HepG2 (cell line): Measurements from ENCODE around the gene SCYGR6. TPM values are rescaled to one million over a fixed set of nuclear protein-coding genes. Genes with fewer than 3 reads are reported as not detected.

Experiments used
- CEBPG ChIP-seq: IDR thresholded peaks from 2 replicates; pipeline ENCODE4 v1.6.1; 2016
- CHCHD3 ChIP-seq: sonication (generic); formaldehyde crosslinking; IDR thresholded peaks from 2 replicates; pipeline ENCODE4 v1.8.0; 2022; ENCODE audit warnings: mild to moderate bottlenecking, missing genetic modification reagents, moderate library complexity
- HNRNPLL ChIP-seq: fragments of 200-400 bp; formaldehyde crosslinking; IDR thresholded peaks from 2 replicates; pipeline ENCODE4 v1.6.1; 2017; ENCODE audit warnings: mild to moderate bottlenecking, low read depth, low read length; ENCODE audit not compliant: poor library complexity, severe bottlenecking
- IKZF1 ChIP-seq: fragments of 450-650 bp; IDR thresholded peaks from 2 replicates; pipeline ENCODE4 v1.7.1; 2016
- JUN ChIP-seq: sonication (generic); formaldehyde crosslinking; IDR thresholded peaks from 2 replicates; pipeline ENCODE4 v1.4.0; 2020; ENCODE audit warnings: mild to moderate bottlenecking, missing genetic modification reagents
- KLF16 ChIP-seq, 2 experiments: sonication (generic) in 1 of 2; formaldehyde crosslinking in 1 of 2; IDR thresholded peaks; 2 replicates each; pipeline versions ENCODE4 v1.6.1 to v1.8.0; 2016 to 2023; ENCODE audit warnings: missing genetic modification reagents in 2 of 2, missing compliant biosample characterization in 1 of 2
- MLLT10 ChIP-seq: sonication (generic); formaldehyde crosslinking; IDR thresholded peaks from 2 replicates; pipeline ENCODE4 v1.4.0; 2020; ENCODE audit warnings: missing genetic modification reagents
- NBN ChIP-seq: fragments of 450-650 bp; conservative IDR thresholded peaks from 2 replicates; pipeline ENCODE4 v1.6.1; 2017
- PCBP1 ChIP-seq: fragments of 200-400 bp; formaldehyde crosslinking; IDR thresholded peaks from 2 replicates; pipeline ENCODE4 v1.6.1; 2017; ENCODE audit warnings: mild to moderate bottlenecking, low read depth, low read length, borderline replicate concordance
- PLRG1 ChIP-seq: fragments of 450-650 bp; conservative IDR thresholded peaks from 2 replicates; pipeline ENCODE4 v1.6.1; 2016
- SETDB1 ChIP-seq: sonication (generic); formaldehyde crosslinking; IDR thresholded peaks from 2 replicates; pipeline ENCODE4 v1.5.1; 2020; ENCODE audit warnings: missing genetic modification reagents, mild to moderate bottlenecking, borderline replicate concordance
- TP53 ChIP-seq: sonication (generic); formaldehyde crosslinking; conservative IDR thresholded peaks from 2 replicates; pipeline ENCODE4 v1.4.0; 2020; ENCODE audit warnings: missing genetic modification reagents
- ZNF263 ChIP-seq: sonication (generic); formaldehyde crosslinking; IDR thresholded peaks from 2 replicates; pipeline ENCODE4 v1.4.0; 2020; ENCODE audit warnings: missing genetic modification reagents
- ZNF552 ChIP-seq: sonication (generic); formaldehyde crosslinking; IDR thresholded peaks from 2 replicates; pipeline ENCODE4 v1.9.0; 2022; ENCODE audit warnings: missing genetic modification reagents, mild to moderate bottlenecking, borderline replicate concordance
- ZNF577 ChIP-seq: sonication (generic); formaldehyde crosslinking; IDR thresholded peaks from 2 replicates; pipeline ENCODE4 v1.4.0; 2020; ENCODE audit warnings: mild to moderate bottlenecking, low read depth, missing genetic modification reagents, borderline replicate concordance
- ZNF670 ChIP-seq: sonication (generic); formaldehyde crosslinking; IDR thresholded peaks from 2 replicates; pipeline ENCODE4 v1.8.0; 2022; ENCODE audit warnings: mild to moderate bottlenecking, missing genetic modification reagents, borderline replicate concordance
- ZNF746 ChIP-seq: sonication (generic); formaldehyde crosslinking; IDR thresholded peaks from 2 replicates; pipeline ENCODE4 v1.8.0; 2022; ENCODE audit warnings: mild to moderate bottlenecking, missing genetic modification reagents
- ZNF749 ChIP-seq: sonication (generic); formaldehyde crosslinking; IDR thresholded peaks from 2 replicates; pipeline ENCODE4 v1.8.0; 2022; ENCODE audit warnings: mild to moderate bottlenecking, missing genetic modification reagents, moderate library complexity, borderline replicate concordance
- ZNF83 ChIP-seq: sonication (generic); formaldehyde crosslinking; IDR thresholded peaks from 2 replicates; pipeline ENCODE4 v1.4.0; 2020; ENCODE audit warnings: missing genetic modification reagents, mild to moderate bottlenecking, borderline replicate concordance
- polyA plus RNA-seq, 8 experiments: library from polyadenylated mRNA; depleted of rRNA in 3 of 8; stranded (reverse) in 7 of 8; unstranded in 1 of 8; fragments of >200 nt; fragmentation: Illumina TruSeq in 4 of 8; extraction: Trizol in 4 of 8; gene quantifications; 2 replicates each; pipeline versions ENCODE4 v1.2.1 to v1.2.3, GENCODE V29; 2011 to 2016; ENCODE audit warnings: low read depth in 4 of 8, missing spikeins in 1 of 8, mixed read lengths in 1 of 8; ENCODE audit not compliant: insufficient read depth in 1 of 8
- total RNA-seq, 5 experiments: library from RNA; depleted of rRNA; stranded (reverse); fragments of >200 nt; fragmentation: Illumina TruSeq; extraction: Trizol; gene quantifications; 2 replicates each; pipeline ENCODE4 v1.2.3, GENCODE V29; 2016; ENCODE audit warnings: low read depth in 1 of 5
- TF ChIP-seq, protein P1 (sequence below): sonication (generic); formaldehyde crosslinking; IDR thresholded peaks from 2 replicates; pipeline ENCODE4 v1.8.0; 2022; ENCODE audit warnings: mild to moderate bottlenecking, missing genetic modification reagents, moderate library complexity
- TF ChIP-seq, protein P2 (sequence below): sonication (generic); formaldehyde crosslinking; IDR thresholded peaks from 2 replicates; pipeline ENCODE4 v1.4.0; 2020; ENCODE audit warnings: mild to moderate bottlenecking, missing genetic modification reagents
- TF ChIP-seq, protein P3 (sequence below): sonication (generic); formaldehyde crosslinking; conservative IDR thresholded peaks from 2 replicates; pipeline ENCODE4 v1.4.0; 2020; ENCODE audit warnings: missing genetic modification reagents
- TF ChIP-seq, protein P4 (sequence below): sonication (generic); formaldehyde crosslinking; IDR thresholded peaks from 2 replicates; pipeline ENCODE4 v1.4.0; 2020; ENCODE audit warnings: mild to moderate bottlenecking, missing genetic modification reagents, borderline replicate concordance

The SCYGR6 gene
- total and polyA plus RNA-seq, 2 of the 13 experiments (the other 11 are each of a cell fraction or from before 2014, with no cell fraction given), result not detected

DNA sequence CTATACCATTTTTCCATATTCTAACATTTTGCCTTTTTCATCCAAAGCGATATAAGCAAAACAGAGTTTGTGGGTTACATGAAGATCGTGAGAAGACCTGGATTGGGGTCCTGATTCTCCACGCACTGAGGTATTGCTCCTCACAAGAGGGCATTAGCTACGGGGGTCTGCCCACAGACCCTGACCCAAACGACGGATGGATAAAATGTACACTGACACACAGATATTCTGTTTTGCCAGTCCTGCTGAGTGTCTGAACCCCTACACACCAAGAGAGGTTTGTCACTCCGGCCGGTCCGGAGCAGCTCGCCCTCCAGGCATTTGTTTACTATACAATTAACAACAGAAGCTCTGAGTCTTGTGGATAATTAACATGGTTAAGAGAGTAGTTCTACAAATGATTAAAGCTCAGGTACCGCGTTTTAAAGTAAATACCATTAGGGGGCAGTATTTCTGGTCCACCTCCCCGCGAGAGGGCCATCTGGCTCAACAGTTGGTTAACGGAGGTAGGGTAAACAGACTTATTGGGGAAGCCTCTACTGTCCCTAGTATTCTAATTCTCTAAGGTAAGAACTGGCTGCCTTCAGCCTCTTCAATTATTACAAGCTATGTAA, 49.6 kb upstream of the SCYGR6 start (continued):
- TF ChIP-seq, protein P1, sequence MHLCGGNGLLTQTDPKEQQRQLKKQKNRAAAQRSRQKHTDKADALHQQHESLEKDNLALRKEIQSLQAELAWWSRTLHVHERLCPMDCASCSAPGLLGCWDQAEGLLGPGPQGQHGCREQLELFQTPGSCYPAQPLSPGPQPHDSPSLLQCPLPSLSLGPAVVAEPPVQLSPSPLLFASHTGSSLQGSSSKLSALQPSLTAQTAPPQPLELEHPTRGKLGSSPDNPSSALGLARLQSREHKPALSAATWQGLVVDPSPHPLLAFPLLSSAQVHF (CRISPR knock-in tag), result no peak
- no peak for TF ChIP-seq MLLT10 (CRISPR knock-in tag)
- TF ChIP-seq HNRNPLL, result no peak
- no peak for TF ChIP-seq PCBP1
- no peak for TF ChIP-seq CEBPG (CRISPR knock-in tag)
- TF ChIP-seq SETDB1 (CRISPR knock-in tag), result no peak
- no peak for TF ChIP-seq CHCHD3 (CRISPR knock-in tag)
- no peak for TF ChIP-seq KLF16 (CRISPR knock-in tag; IDR thresholded peaks at IDR 0.05)
- TF ChIP-seq PLRG1, result no peak
- TF ChIP-seq NBN, result no peak
- no peak for TF ChIP-seq JUN (CRISPR knock-in tag)
- TF ChIP-seq ZNF746 (CRISPR knock-in tag), result no peak
- TF ChIP-seq ZNF263 (CRISPR knock-in tag), result no peak
- no peak for TF ChIP-seq TP53
- TF ChIP-seq, protein P2, sequence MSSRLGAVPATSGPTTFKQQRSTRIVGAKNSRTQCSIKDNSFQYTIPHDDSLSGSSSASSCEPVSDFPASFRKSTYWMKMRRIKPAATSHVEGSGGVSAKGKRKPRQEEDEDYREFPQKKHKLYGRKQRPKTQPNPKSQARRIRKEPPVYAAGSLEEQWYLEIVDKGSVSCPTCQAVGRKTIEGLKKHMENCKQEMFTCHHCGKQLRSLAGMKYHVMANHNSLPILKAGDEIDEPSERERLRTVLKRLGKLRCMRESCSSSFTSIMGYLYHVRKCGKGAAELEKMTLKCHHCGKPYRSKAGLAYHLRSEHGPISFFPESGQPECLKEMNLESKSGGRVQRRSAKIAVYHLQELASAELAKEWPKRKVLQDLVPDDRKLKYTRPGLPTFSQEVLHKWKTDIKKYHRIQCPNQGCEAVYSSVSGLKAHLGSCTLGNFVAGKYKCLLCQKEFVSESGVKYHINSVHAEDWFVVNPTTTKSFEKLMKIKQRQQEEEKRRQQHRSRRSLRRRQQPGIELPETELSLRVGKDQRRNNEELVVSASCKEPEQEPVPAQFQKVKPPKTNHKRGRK (CRISPR knock-in tag), result no peak
- no peak for TF ChIP-seq ZNF749 (CRISPR knock-in tag)
- no peak for TF ChIP-seq IKZF1
- no peak for TF ChIP-seq ZNF552 (CRISPR knock-in tag)
- no peak for TF ChIP-seq ZNF83 (CRISPR knock-in tag)
- TF ChIP-seq, protein P3, sequence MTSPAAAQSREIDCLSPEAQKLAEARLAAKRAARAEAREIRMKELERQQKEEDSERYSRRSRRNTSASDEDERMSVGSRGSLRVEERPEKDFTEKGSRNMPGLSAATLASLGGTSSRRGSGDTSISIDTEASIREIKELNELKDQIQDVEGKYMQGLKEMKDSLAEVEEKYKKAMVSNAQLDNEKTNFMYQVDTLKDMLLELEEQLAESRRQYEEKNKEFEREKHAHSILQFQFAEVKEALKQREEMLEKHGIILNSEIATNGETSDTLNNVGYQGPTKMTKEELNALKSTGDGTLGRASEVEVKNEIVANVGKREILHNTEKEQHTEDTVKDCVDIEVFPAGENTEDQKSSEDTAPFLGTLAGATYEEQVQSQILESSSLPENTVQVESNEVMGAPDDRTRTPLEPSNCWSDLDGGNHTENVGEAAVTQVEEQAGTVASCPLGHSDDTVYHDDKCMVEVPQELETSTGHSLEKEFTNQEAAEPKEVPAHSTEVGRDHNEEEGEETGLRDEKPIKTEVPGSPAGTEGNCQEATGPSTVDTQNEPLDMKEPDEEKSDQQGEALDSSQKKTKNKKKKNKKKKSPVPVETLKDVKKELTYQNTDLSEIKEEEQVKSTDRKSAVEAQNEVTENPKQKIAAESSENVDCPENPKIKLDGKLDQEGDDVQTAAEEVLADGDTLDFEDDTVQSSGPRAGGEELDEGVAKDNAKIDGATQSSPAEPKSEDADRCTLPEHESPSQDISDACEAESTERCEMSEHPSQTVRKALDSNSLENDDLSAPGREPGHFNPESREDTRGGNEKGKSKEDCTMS, result no peak
- no peak for TF ChIP-seq ZNF577
- no peak for TF ChIP-seq ZNF670 (CRISPR knock-in tag)
- TF ChIP-seq, protein P4, sequence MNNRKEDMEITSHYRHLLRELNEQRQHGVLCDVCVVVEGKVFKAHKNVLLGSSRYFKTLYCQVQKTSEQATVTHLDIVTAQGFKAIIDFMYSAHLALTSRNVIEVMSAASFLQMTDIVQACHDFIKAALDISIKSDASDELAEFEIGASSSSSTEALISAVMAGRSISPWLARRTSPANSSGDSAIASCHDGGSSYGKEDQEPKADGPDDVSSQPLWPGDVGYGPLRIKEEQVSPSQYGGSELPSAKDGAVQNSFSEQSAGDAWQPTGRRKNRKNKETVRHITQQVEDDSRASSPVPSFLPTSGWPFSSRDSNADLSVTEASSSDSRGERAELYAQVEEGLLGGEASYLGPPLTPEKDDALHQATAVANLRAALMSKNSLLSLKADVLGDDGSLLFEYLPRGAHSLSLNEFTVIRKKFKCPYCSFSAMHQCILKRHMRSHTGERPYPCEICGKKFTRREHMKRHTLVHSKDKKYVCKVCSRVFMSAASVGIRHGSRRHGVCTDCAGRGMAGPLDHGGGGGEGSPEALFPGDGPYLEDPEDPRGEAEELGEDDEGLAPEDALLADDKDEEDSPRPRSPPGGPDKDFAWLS (CRISPR knock-in tag), result no peak
